Sigmoid colon (tissue), 7 donors: ENCODE measurements around the gene IER3IP1. TPM values are rescaled to one million over a fixed set of nuclear protein-coding genes. Genes with fewer than 3 reads are reported as not detected.
"Not testable (repeated sequence)": the region's sequence is repeated elsewhere in the genome, so short reads cannot be mapped to it uniquely, and the experiment has no call there.

ENCODE experiments used
- DNase-seq: peaks from one replicate; pipeline ENCODE4 v3.0.0-alpha.2; 2019
- H3K27ac ChIP-seq, 4 donors: fragments of 200-600 bp; sonication (generic); one replicate each; pipeline ENCODE4 v1.5.1; 2016 to 2019; ENCODE audit warnings: mild to moderate bottlenecking in 1 of 4
- H3K27me3 ChIP-seq, 3 donors: fragments of 200-600 bp; sonication (generic); one replicate each; pipeline ENCODE4 v1.5.1; 2019; ENCODE audit warnings: mild to moderate bottlenecking in 1 of 3
- H3K36me3 ChIP-seq, 4 donors: fragments of 200-600 bp; sonication (generic); one replicate each; pipeline ENCODE4 v1.5.1; 2016 to 2019
- H3K4me1 ChIP-seq, 4 donors: fragments of 200-600 bp; sonication (generic); one replicate each; pipeline ENCODE4 v1.5.1; 2017 to 2019
- H3K4me3 ChIP-seq, 4 donors: fragments of 200-600 bp; sonication (generic); one replicate each; pipeline ENCODE4 v1.5.1; 2017 to 2019; ENCODE audit warnings: mild to moderate bottlenecking in 2 of 4, moderate library complexity in 1 of 4
- H3K9me3 ChIP-seq, 4 donors: fragments of 200-600 bp in 3 of 4; sonication (generic) in 3 of 4; one replicate each; pipeline versions ENCODE4 v1.5.1 to v1.6.1; 2013 to 2019
- EP300 ChIP-seq, 4 donors: sonication (generic); formaldehyde crosslinking; IDR thresholded peaks; one replicate each; pipeline ENCODE4 v1.6.1; 2017; ENCODE audit warnings: antibody characterized with exemption in 4 of 4
- POLR2A ChIP-seq, 2 donors: fragments of 450-650 bp; IDR thresholded peaks; one replicate each; pipeline ENCODE4 v1.6.1; 2016; ENCODE audit warnings: antibody characterized with exemption in 2 of 2, mild to moderate bottlenecking in 2 of 2, moderate library complexity in 2 of 2
- POLR2AphosphoS5 ChIP-seq, 4 donors: sonication (generic); formaldehyde crosslinking; IDR thresholded peaks; one replicate each; pipeline ENCODE4 v1.6.1; 2017; ENCODE audit warnings: antibody characterized with exemption in 4 of 4
- WGBS, 2 donors: extraction: QIAGEN DNeasy Blood & Tissue Kit; methylation state at CpG; one replicate each; pipeline ENCODE4 v1.1.7; 2013; 5-methylcytosine and 5-hydroxymethylcytosine counted together
- intact Hi-C: fragments of 100-400 bp; cut with DNase I; formaldehyde crosslinking; loops from one replicate; pipeline ENCODE4 v1.15.1; 2023
- polyA plus RNA-seq, 3 donors: library from polyadenylated mRNA; stranded (reverse); fragments of 200-250 nt; gene quantifications; one replicate each; pipeline ENCODE4 v1.2.3, GENCODE V29; 2013
- total RNA-seq, 4 donors: library from RNA; depleted of rRNA; stranded (reverse); fragments of >200 nt; gene quantifications; one replicate each; pipeline ENCODE4 v1.1.0, GENCODE V29; 2016
- TF ChIP-seq, protein P1 (sequence below), 4 experiments: fragments of 450-650 bp in 3 of 4; fragments of 200-600 bp in 1 of 4; IDR thresholded peaks; one replicate each; pipeline ENCODE4 v1.5.1; 2016 to 2019; ENCODE audit warnings: antibody characterized with exemption in 4 of 4, mild to moderate bottlenecking in 3 of 4, moderate library complexity in 2 of 4
- donor health status: healthy with polysubstance abuse.
- donor health status: Bipolar disorder and iron deficiency.
- donor health status: healthy.

Gene IER3IP1
- total and polyA plus RNA-seq, 7 donors: 7.1 to 20.4 (median 12.6) TPM

- WGBS, 2 donors: 80 to 85% methylated on average over 7 of the region's 7 CpGs
- intact Hi-C loops: no loop called here
- DNase-seq: no peak
Observed at GRCh38 chr18:47187721-47188120, 11.6 kb upstream of the IER3IP1 start.

GRCh38 chr18:47184419-47185050 lies 8.4 kb upstream of the IER3IP1 start:
- intact Hi-C loops: no loop called here
- Histone ChIP-seq H3K27ac (no peak overlapping the region), H3K36me3 (no peaks in the 10 kb centered on the region), H3K4me3 (no peak overlapping the region), H3K4me1 (no peaks in the 10 kb centered on the region), H3K27me3 (no peaks in the 10 kb centered on the region), H3K9me3 (peaks cover 0 to 8% (median 0%) of the 10 kb centered on the region in 4 donors)
- TF ChIP-seq, protein P1, sequence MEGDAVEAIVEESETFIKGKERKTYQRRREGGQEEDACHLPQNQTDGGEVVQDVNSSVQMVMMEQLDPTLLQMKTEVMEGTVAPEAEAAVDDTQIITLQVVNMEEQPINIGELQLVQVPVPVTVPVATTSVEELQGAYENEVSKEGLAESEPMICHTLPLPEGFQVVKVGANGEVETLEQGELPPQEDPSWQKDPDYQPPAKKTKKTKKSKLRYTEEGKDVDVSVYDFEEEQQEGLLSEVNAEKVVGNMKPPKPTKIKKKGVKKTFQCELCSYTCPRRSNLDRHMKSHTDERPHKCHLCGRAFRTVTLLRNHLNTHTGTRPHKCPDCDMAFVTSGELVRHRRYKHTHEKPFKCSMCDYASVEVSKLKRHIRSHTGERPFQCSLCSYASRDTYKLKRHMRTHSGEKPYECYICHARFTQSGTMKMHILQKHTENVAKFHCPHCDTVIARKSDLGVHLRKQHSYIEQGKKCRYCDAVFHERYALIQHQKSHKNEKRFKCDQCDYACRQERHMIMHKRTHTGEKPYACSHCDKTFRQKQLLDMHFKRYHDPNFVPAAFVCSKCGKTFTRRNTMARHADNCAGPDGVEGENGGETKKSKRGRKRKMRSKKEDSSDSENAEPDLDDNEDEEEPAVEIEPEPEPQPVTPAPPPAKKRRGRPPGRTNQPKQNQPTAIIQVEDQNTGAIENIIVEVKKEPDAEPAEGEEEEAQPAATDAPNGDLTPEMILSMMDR (IDR thresholded peaks at IDR 0.05): no peak
- TF ChIP-seq POLR2A (IDR thresholded peaks at IDR 0.05) (no peak), POLR2AphosphoS5 (IDR thresholded peaks at IDR 0.05) (no peak), EP300 (IDR thresholded peaks at IDR 0.05) (no peak)
- 91 to 94% methylated on average over 5 of the region's 5 CpGs for WGBS, 2 donors
- peak; percentile 65 for DNase-seq

More at GRCh38 chr18:47187721-47188120, 11.6 kb upstream of the IER3IP1 start:
- H3K4me3 ChIP-seq: no peak overlapping the region
- H3K27ac ChIP-seq: no peak overlapping the region
- H3K27me3 ChIP-seq: no peaks in the 10 kb centered on the region
- H3K4me1 ChIP-seq: no peaks in the 10 kb centered on the region
- TF ChIP-seq EP300 (IDR thresholded peaks at IDR 0.05) (no peak), POLR2AphosphoS5 (IDR thresholded peaks at IDR 0.05) (no peak), POLR2A (IDR thresholded peaks at IDR 0.05) (no peak)
- TF ChIP-seq, protein P1 (IDR thresholded peaks at IDR 0.05): no peak
- peaks cover 0 to 8% (median 0%) of the 10 kb centered on the region in 4 donors for H3K9me3 ChIP-seq
- H3K36me3 ChIP-seq: no peaks in the 10 kb centered on the region

GRCh38 chr18:47182156-47182555 lies 6.0 kb upstream of the IER3IP1 start:
- not testable (repeated sequence) for H3K36me3 ChIP-seq, DNase-seq
- whole genome bisulfite sequencing, 2 donors: 85 to 88% methylated on average over 5 of the region's 5 CpGs

GRCh38 chr18:47180765-47181164 lies 4.6 kb upstream of the IER3IP1 start:
- TF ChIP-seq, protein P1 (IDR thresholded peaks at IDR 0.05): no peak
- no peak for TF ChIP-seq EP300 (IDR thresholded peaks at IDR 0.05)
- TF ChIP-seq POLR2A (IDR thresholded peaks at IDR 0.05): no peak
- TF ChIP-seq POLR2AphosphoS5 (IDR thresholded peaks at IDR 0.05): no peak
- H3K9me3 ChIP-seq: peaks cover 0 to 8% (median 0%) of the 10 kb centered on the region in 4 donors
- no peaks in the 10 kb centered on the region for H3K27me3 ChIP-seq
- no peak overlapping the region for H3K4me3 ChIP-seq
- no peak for DNase-seq
- intact Hi-C loops: no loop called here
- WGBS, 2 donors: 81 to 86% methylated on average over 3 of the region's 3 CpGs
- H3K27ac ChIP-seq: no peak overlapping the region
- H3K36me3 ChIP-seq: no peaks in the 10 kb centered on the region
- H3K4me1 ChIP-seq: no peaks in the 10 kb centered on the region

More at GRCh38 chr18:47182156-47182555, 6.0 kb upstream of the IER3IP1 start:
- H3K27me3 ChIP-seq, H3K27ac ChIP-seq, intact Hi-C loops, H3K4me3 ChIP-seq, H3K9me3 ChIP-seq, H3K4me1 ChIP-seq: not testable (repeated sequence)

DNA sequence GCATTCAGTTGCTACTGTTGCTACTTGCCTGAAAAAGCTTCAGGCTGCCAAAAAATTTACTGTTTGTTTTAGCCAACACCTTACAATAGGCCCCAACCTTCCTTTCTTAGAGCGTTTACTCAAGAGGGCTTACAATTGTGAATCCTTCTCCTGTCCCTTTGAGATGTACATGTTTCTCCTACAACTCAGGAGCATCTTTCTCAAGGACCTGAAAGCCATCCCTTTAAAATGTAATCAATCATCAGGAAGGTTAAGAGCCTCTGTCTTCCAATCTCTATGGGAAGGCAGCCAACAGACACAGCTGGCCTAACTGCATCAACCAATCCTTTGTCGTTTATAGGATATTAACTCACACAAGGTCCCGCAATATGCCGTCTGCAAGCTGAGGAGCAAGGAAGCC lies 3.4 kb upstream of the IER3IP1 start:
- intact Hi-C loops: no loop called here
- H3K27ac ChIP-seq: no peak overlapping the region

More for the DNA sequence above, 3.4 kb upstream of the IER3IP1 start:
- Histone ChIP-seq H3K9me3 (peaks cover 0 to 5% (median 0%) of the 10 kb centered on the region in 4 donors), H3K4me1 (peaks cover 0 to 10% (median 8%) of the 10 kb centered on the region in 4 donors), H3K4me3 (no peak overlapping the region), H3K36me3 (no peaks in the 10 kb centered on the region), H3K27me3 (no peaks in the 10 kb centered on the region)
- no peak for DNase-seq
- 21 to 55% methylated on average over 4 of the region's 4 CpGs for WGBS, 2 donors
- TF ChIP-seq EP300 (IDR thresholded peaks at IDR 0.05) (no peak), POLR2A (IDR thresholded peaks at IDR 0.05) (no peak), POLR2AphosphoS5 (IDR thresholded peaks at IDR 0.05) (no peak)
- TF ChIP-seq, protein P1 (IDR thresholded peaks at IDR 0.05): no peak
